Measurements from ENCODE around the gene IQCE. TPM values are rescaled to one million over a fixed set of nuclear protein-coding genes. Genes with fewer than 3 reads are reported as not detected.

IQCE gene
- total and polyA plus RNA-seq, 2 donors (not counting 1 experiment from before 2014, with no cell fraction given) = 3.5 to 9.5 TPM

DNA sequence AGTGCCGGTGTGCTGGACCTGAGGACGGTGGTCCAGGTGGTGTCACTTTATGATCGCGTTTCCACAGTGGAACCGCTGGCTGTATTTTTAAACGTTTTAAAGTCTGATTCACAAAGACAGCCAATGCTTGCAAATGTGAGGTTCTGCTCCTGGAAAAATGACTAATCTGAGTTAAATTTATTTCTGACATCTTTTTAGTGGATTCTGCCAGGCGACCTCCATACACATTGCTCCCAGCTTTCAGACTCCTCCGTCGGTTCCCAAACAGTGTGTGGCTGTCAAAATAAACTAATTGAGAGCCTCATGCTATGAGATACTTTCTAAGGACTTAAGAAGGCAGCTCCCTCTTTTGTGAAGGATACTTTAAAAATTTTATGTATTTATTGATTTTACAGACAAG, 60.3 kb downstream of the IQCE start:
- no peaks in the 10 kb centered on the region for H4K20me1 ChIP-seq (ENCODE audit: control insufficient read depth, insufficient read depth, low read length, poor library complexity, severe bottlenecking)
- intact Hi-C loops (cut with micrococcal nuclease) = no loop called here
- 98% methylated on average over 6 of the region's 9 CpGs for WGBS (ENCODE audit: insufficient coverage)
- DNase-seq = no peak
- H3K4me2 ChIP-seq (replicated peaks; ENCODE audit: low read depth, low read length, poor library complexity, severe bottlenecking) = no peak overlapping the region
- no peak overlapping the region for H3K4me3 Mint-ChIP-seq
- H2AFZ ChIP-seq (ENCODE audit: insufficient read depth, low read depth, low read length, poor library complexity, severe bottlenecking) = no peak overlapping the region
- TF ChIP-seq CTCF (IDR thresholded peaks at IDR 0.05) (no peak), EZH2 (IDR thresholded peaks at IDR 0.05; ENCODE audit: borderline replicate concordance, insufficient read depth, low read depth, low read length, poor library complexity, severe bottlenecking) (no peak)
- H3K36me3 ChIP-seq (replicated peaks in 1 of 2; ENCODE audit: control extremely low read depth in 1 of 2, control insufficient read depth in 1 of 2, extremely low read depth in 1 of 2, insufficient read depth in 2 of 2, low read length in 1 of 2) = no peaks in the 10 kb centered on the region
- H3K9me3 ChIP-seq (ENCODE audit: control extremely low read depth in 1 of 3, control insufficient read depth in 2 of 3, insufficient read depth in 1 of 3, low read length in 2 of 3) = no peaks in the 10 kb centered on the region
- no peak overlapping the region for H3K4me3 ChIP-seq (ENCODE audit: control extremely low read depth in 1 of 5, extremely low read depth in 1 of 5, insufficient read depth in 1 of 5, low read depth in 2 of 5, low read length in 4 of 5)
- ChIA-PET CTCF (interaction anchor here (1.4 kb wide), 1 partner anchor 10 kb away, joined by 7 read pairs; no protein-coding TSS in a partner anchor), POLR2A (no interaction called here)
- H3K27ac ChIP-seq (ENCODE audit: low read length in 2 of 2) = no peak overlapping the region
- H3K27ac Mint-ChIP-seq = no peak overlapping the region
- H3K27me3 Mint-ChIP-seq = no peaks in the 10 kb centered on the region
- no peak overlapping the region for H3K9ac ChIP-seq (ENCODE audit: low read length)
- peaks cover 6% of the 10 kb centered on the region for H3K4me1 Mint-ChIP-seq
- ATAC-seq (ENCODE audit: low read depth) = no peak
- no peaks in the 10 kb centered on the region for H3K79me2 ChIP-seq (ENCODE audit: control insufficient read depth, insufficient read depth, low read length)
- H3K9me3 Mint-ChIP-seq (ENCODE audit: insufficient read depth) = no peaks in the 10 kb centered on the region
- peaks cover 0 to 4% of the 10 kb centered on the region in 2 donors for H3K4me1 ChIP-seq (ENCODE audit: control insufficient read depth in 2 of 2, insufficient read depth in 2 of 2, low read length in 2 of 2)
- H3K27me3 ChIP-seq (replicated peaks in 1 of 4; ENCODE audit: control extremely low read depth in 1 of 4, control insufficient read depth in 3 of 4, insufficient read depth in 4 of 4, low read length in 3 of 4) = no peaks in the 10 kb centered on the region

GRCh38 chr7:2621061-2621828, 62.5 kb downstream of the IQCE start:
- peaks cover 0 to under 1% (median 0%) of the 10 kb centered on the region in 4 experiments for H3K27me3 ChIP-seq (replicated peaks in 1 of 4; ENCODE audit: control extremely low read depth in 1 of 4, control insufficient read depth in 3 of 4, insufficient read depth in 4 of 4, low read length in 3 of 4)
- Mint-ChIP-seq H3K27me3 (no peaks in the 10 kb centered on the region), H3K4me1 (no peaks in the 10 kb centered on the region), H3K4me3 (no peak overlapping the region), H3K27ac (no peak overlapping the region), H3K9me3 (ENCODE audit: insufficient read depth) (no peaks in the 10 kb centered on the region)
- no peaks in the 10 kb centered on the region for H4K20me1 ChIP-seq (ENCODE audit: control insufficient read depth, insufficient read depth, low read length, poor library complexity, severe bottlenecking)
- ChIA-PET CTCF (interaction anchor here (0.6 to 1.6 kb wide), 3 partner anchors 89 to 273 kb away, joined by 3 to 4 read pairs (median 3); no protein-coding TSS in a partner anchor), POLR2A (no interaction called here)
- H3K79me2 ChIP-seq (ENCODE audit: control insufficient read depth, insufficient read depth, low read length) = no peaks in the 10 kb centered on the region
- no peak overlapping the region for H3K4me2 ChIP-seq (replicated peaks; ENCODE audit: low read depth, low read length, poor library complexity, severe bottlenecking)
- no peak overlapping the region for H3K9ac ChIP-seq (ENCODE audit: low read length)
- intact Hi-C loops (cut with micrococcal nuclease) = no loop called here
- H2AFZ ChIP-seq (ENCODE audit: insufficient read depth, low read depth, low read length, poor library complexity, severe bottlenecking) = no peak overlapping the region
- no peak overlapping the region for H3K4me3 ChIP-seq (ENCODE audit: control extremely low read depth in 1 of 5, extremely low read depth in 1 of 5, insufficient read depth in 1 of 5, low read depth in 2 of 5, low read length in 4 of 5)
- H3K9me3 ChIP-seq (ENCODE audit: control extremely low read depth in 1 of 3, control insufficient read depth in 2 of 3, insufficient read depth in 1 of 3, low read length in 2 of 3) = no peaks in the 10 kb centered on the region
- no peak for DNase-seq
- TF ChIP-seq EZH2 (IDR thresholded peaks at IDR 0.05; ENCODE audit: borderline replicate concordance, insufficient read depth, low read depth, low read length, poor library complexity, severe bottlenecking) (no peak), CTCF (IDR thresholded peaks at IDR 0.05) (no peak)
- no peaks in the 10 kb centered on the region for H3K4me1 ChIP-seq (ENCODE audit: control insufficient read depth in 2 of 2, insufficient read depth in 2 of 2, low read length in 2 of 2)
- 95% methylated on average over 16 of the region's 23 CpGs for WGBS (ENCODE audit: insufficient coverage)
- ATAC-seq (ENCODE audit: low read depth) = no peak
- H3K27ac ChIP-seq (ENCODE audit: low read length in 2 of 2) = no peak overlapping the region
- H3K36me3 ChIP-seq (replicated peaks in 1 of 2; ENCODE audit: control extremely low read depth in 1 of 2, control insufficient read depth in 1 of 2, extremely low read depth in 1 of 2, insufficient read depth in 2 of 2, low read length in 1 of 2) = no peaks in the 10 kb centered on the region
